Non-pigmented ciliary epithelial cell (primary cell): Measurements from ENCODE around the gene TRIM69.
"Not testable (repeated sequence)": the region's sequence is repeated elsewhere in the genome, so short reads cannot be mapped to it uniquely, and the experiment has no call there.

Experiments
- DNase-seq: peaks from one replicate; pipeline ENCODE4 v3.0.0-alpha.2; 2010; ENCODE audit warnings: low read depth

TRIM69 gene

GRCh38 chr15:44715797-44716334 is 20.5 kb upstream of the TRIM69 start:
- no peak for DNase-seq

- DNase-seq, result no peak
Observed at GRCh38 chr15:44716983-44717602, 19.2 kb upstream of the TRIM69 start.

- DNase-seq, result no peak
Observed at GRCh38 chr15:44718180-44718926, 18.0 kb upstream of the TRIM69 start.

- DNase-seq, result no peak
Observed at GRCh38 chr15:44718927-44719292, 17.4 kb upstream of the TRIM69 start.

DNA sequence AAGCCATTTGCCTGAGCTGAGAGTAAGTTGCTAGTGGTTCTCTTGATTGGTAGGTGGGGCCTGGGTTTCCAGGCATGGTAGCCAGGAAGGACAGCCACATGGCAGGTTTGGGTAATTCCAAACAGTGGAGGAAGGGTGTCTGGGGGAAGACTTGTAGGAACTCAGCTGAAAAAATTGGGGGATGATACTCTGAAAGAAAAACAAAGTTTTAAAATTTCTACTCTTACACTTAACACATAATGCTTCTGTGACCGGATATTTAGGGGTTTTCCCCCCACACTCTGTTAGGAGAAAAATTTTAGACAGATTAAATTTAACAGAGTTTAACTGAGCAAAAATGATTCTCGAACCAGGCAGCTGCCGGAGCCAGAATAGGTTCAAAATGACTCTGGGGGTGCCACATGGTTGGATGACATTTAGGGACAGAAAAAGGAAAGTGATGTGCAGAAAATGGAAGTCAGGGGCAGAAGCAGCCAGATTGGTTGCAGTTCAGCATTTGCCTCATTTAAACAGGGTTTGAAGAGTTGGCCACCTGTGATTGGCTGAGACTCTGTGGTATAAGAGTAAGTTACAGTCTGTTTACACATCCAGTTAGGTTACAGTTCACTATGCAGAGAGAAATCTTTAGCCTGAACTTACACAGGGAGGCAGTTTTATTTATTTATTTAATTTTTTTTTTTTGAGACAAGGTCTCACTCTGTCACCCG is 16.9 kb upstream of the TRIM69 start:
- no peak for DNase-seq

DNA sequence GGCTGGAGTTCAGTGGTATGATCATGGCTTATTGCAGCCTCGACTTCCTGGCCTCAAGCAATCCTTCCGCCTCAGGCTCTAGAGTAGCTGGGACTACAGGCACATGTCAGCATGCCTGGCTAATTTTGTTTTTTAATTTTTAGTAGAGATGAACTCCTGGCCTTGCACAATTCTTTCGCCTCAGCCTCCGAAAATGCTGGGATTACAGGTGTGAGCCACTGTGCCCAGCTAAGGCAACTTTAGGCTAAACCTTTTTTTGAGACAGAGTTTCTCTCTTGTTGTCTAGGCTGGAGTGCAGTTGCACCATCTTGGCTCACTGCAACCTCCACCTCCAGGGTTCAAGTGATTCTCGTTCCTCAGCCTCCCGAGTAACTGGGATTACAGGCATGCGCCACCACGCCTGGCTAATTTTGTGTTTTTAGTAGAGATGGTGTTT is 16.3 kb upstream of the TRIM69 start:
- not testable (repeated sequence) for DNase-seq

DNA sequence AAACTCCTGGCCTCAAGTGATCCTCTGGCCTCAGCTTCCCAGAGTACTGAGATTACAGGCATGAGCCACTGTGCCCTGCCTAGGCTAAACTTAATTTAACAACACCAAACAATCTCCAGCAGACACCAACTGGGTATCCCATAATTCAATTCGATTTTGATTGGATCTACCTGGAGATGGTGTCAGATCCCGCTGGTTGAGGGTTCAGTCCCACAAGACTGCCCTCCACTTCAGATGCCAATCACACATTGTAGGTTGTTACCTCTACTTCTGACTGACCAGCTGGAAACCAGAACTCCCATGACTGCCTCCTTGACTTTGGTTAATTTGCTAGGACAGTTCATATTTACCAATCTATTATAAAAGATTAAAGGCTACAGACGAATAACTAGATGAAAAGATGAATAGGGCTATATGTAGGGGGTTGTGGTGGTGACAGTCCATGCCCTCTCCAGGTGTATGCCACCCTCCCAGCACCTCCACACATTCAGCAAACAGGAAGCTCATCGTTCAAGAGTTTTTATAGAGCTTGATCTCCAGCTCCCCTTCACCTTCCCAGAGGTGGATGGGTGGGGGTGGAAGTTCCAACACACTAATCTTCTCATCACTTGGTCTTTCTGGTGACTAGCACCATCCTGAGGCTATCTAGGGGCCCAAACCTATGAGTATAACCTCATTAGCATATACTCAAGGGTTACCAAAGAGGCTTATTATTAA is 15.7 kb upstream of the TRIM69 start:
- DNase-seq, result no peak

DNA sequence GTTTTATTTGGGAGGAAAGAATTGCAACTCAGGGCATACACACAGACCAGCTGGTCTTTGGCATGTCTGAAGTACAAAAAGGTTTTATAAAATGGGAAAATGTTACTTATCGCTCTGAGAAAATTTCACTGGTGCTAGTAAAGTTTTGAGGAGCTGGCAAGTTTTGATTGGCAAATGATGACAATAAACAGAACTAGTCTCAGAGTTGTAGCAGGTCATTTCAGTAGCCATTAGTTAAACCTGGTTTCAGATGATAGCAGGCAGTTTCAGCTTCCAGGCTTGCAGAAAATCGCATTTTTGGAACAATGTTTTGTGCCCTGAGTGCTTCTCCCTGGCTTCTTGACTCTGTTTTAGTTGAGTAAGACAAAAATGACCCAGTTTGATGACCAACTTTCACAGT is 14.3 kb upstream of the TRIM69 start:
- DNase-seq, result no peak

GRCh38 chr15:44726136-44726535 is 10.2 kb upstream of the TRIM69 start:
- DNase-seq, result no peak

- peak; percentile 92 for DNase-seq
Observed at GRCh38 chr15:44726568-44727484, 9.5 kb upstream of the TRIM69 start.

- DNase-seq, result no peak
Observed at GRCh38 chr15:44727485-44728231, 8.7 kb upstream of the TRIM69 start.

DNA sequence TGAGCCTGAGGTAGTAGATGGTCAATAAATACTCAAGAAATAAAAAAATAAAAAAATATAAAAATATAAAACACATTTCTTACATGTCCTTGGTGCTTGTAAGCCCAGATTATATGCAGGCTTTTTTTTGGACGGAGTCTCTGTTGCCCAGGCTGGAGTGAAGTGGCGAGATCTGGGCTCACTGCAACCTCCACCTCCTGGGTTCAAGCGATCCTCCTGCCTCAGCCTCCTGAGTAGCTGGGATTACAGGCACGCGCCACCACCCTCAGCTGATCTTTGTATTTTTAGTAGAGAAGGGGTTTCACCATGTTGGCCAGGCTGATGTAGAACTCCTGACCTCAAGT is 8.1 kb upstream of the TRIM69 start:
- DNase-seq, result not testable (repeated sequence)

- peak; percentile 97 for DNase-seq
Observed at GRCh38 chr15:44728576-44729407, 7.5 kb upstream of the TRIM69 start.

DNA sequence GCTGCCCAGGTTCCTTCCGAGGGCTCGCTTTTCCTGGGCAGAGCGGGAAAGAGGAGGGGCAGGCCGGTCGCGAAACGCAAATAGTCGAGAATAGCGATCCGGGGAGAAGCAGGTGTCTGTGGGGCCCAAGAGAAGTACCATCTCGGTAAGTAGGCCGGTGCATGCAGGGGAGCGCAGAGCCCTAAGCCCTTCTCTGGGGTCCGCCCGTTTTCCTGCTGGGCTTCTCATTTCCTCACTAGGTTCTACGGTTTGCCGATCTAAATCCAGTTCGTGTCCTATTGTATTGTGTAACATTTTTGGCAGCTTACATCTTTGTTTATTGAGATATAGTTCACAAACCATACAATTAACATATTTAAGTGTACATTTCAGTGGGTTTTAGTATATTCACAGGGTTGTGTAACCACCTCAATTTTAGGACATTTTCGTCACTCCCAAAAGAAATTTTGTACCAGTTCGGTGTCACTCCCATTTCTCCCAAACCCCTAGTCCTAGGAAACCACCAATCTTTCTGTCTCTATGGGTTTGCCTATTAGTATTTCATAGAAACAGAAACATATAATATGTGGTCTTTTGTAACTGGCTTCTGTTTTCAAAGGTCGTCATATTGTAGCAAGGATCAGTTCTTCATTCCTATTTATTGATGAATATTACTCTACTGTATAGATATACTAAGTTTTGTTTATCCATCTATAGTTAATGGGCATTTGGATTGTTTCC is 6.8 kb upstream of the TRIM69 start:
- DNase-seq, result no peak

DNA sequence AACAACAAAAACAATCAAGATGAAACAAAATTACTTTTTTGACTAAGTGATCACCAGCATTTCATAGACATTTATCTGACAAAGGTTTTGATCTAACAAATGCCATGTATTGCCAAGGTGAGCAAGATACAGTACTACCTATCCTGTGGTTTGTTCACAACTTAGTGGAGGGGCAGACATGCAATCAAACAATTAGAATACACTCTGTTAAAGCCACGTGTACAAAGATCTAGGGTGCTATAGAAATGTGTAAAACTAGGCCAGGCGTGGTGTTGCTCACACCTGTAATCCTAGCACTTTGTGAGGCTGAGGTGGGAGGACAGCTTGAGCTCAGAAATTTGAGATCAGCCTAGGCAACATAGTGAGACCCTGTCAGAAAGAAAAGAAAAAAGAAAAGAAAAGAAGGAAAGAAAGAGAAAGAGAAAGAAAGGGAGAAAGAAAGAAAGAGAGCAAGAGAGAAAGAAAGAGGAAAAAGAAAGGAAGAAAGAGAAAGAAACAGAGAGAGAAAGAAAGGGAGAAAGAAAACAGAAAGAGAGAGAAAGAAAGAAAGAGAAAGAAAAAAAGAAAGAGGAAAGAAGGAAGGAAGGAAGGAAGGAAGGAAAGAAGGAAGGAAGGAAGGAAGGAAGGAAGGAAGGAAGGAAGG is 1.4 kb upstream of the TRIM69 start:
- DNase-seq, result no peak

- DNase-seq, result no peak
Observed at GRCh38 chr15:44735482-44736180, 697 bp upstream of the TRIM69 start.

GRCh38 chr15:44738340-44738984 is 2.1 kb downstream of the TRIM69 start:
- no peak for DNase-seq
